KMS-11 (cell line): ENCODE results near the gene SACM1L.
A peak's percentile ranks its signal among the peaks of the same experiment; 100 is the strongest.

ENCODE experiments used
- H2AFZ ChIP-seq: fragments of 200-600 bp; sonication (generic); 2 replicates; pipeline ENCODE4 v1.6.1; 2016; ENCODE audit warnings: antibody characterized with exemption, mixed run types, low read depth
- H3K27ac ChIP-seq: fragments of 200-600 bp; sonication (generic); 2 replicates; pipeline ENCODE4 v1.6.1; 2016; ENCODE audit warnings: mild to moderate bottlenecking, mixed run types
- H3K27me3 ChIP-seq: fragments of 200-600 bp; sonication (generic); 2 replicates; pipeline ENCODE4 v1.6.1; 2017; ENCODE audit warnings: mild to moderate bottlenecking, low read depth, mixed run types, moderate library complexity; ENCODE audit not compliant: insufficient read depth
- H3K36me3 ChIP-seq: fragments of 200-600 bp; sonication (generic); 2 replicates; pipeline ENCODE4 v1.6.1; 2017; ENCODE audit warnings: mild to moderate bottlenecking, mixed run types; ENCODE audit not compliant: insufficient read depth
- H3K4me1 ChIP-seq: fragments of 200-600 bp; sonication (generic); 2 replicates; pipeline ENCODE4 v1.6.1; 2016; ENCODE audit warnings: mild to moderate bottlenecking, low read depth, mixed run types; ENCODE audit not compliant: poor library complexity, severe bottlenecking
- H3K4me2 ChIP-seq: fragments of 200-600 bp; sonication (generic); 2 replicates; pipeline ENCODE4 v1.7.0; 2016; ENCODE audit warnings: mild to moderate bottlenecking, mixed run types
- H3K4me3 ChIP-seq: fragments of 200-600 bp; sonication (generic); IDR thresholded peaks from 2 replicates; pipeline ENCODE4 v1.6.1; 2017; ENCODE audit warnings: low read depth, low read length, mixed read lengths; ENCODE audit not compliant: insufficient read depth
- H3K79me2 ChIP-seq: fragments of 200-600 bp; sonication (generic); 2 replicates; pipeline ENCODE4 v1.6.1; 2016; ENCODE audit warnings: low read depth, mixed run types; ENCODE audit not compliant: insufficient read depth
- H3K9ac ChIP-seq: fragments of 200-600 bp; sonication (generic); 2 replicates; pipeline ENCODE4 v1.6.1; 2016; ENCODE audit warnings: mild to moderate bottlenecking, mixed run types
- H4K20me1 ChIP-seq: fragments of 200-600 bp; sonication (generic); 2 replicates; pipeline ENCODE4 v1.6.1; 2016; ENCODE audit warnings: mild to moderate bottlenecking, mixed run types; ENCODE audit not compliant: insufficient read depth
- TF ChIP-seq, protein P1 (sequence below): fragments of 200-600 bp; sonication (generic); conservative IDR thresholded peaks from 2 replicates; pipeline ENCODE4 v1.6.1; 2017; ENCODE audit warnings: low read depth, mild to moderate bottlenecking, antibody characterized with exemption, low read length, moderate library complexity, mixed read lengths

SACM1L gene

GRCh38 chr3:45758871-45759270 is 69.7 kb downstream of the SACM1L start:
- TF ChIP-seq, protein P1, sequence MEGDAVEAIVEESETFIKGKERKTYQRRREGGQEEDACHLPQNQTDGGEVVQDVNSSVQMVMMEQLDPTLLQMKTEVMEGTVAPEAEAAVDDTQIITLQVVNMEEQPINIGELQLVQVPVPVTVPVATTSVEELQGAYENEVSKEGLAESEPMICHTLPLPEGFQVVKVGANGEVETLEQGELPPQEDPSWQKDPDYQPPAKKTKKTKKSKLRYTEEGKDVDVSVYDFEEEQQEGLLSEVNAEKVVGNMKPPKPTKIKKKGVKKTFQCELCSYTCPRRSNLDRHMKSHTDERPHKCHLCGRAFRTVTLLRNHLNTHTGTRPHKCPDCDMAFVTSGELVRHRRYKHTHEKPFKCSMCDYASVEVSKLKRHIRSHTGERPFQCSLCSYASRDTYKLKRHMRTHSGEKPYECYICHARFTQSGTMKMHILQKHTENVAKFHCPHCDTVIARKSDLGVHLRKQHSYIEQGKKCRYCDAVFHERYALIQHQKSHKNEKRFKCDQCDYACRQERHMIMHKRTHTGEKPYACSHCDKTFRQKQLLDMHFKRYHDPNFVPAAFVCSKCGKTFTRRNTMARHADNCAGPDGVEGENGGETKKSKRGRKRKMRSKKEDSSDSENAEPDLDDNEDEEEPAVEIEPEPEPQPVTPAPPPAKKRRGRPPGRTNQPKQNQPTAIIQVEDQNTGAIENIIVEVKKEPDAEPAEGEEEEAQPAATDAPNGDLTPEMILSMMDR: no peak
- H4K20me1 ChIP-seq: no peaks in the 10 kb centered on the region
- H3K79me2 ChIP-seq: no peaks in the 10 kb centered on the region
- no peaks in the 10 kb centered on the region for H3K4me1 ChIP-seq
- no peak overlapping the region for H3K27ac ChIP-seq
- no peak overlapping the region for H2AFZ ChIP-seq
- H3K9ac ChIP-seq: no peak overlapping the region
- no peak overlapping the region for H3K4me2 ChIP-seq
- no peak overlapping the region for H3K4me3 ChIP-seq
- no peaks in the 10 kb centered on the region for H3K27me3 ChIP-seq
- H3K36me3 ChIP-seq: no peaks in the 10 kb centered on the region

GRCh38 chr3:45759851-45760250 is 70.7 kb downstream of the SACM1L start:
- H3K27ac ChIP-seq: no peak overlapping the region
- no peak overlapping the region for H3K9ac ChIP-seq
- H2AFZ ChIP-seq: no peak overlapping the region
- H3K36me3 ChIP-seq: no peaks in the 10 kb centered on the region
- no peak overlapping the region for H3K4me3 ChIP-seq
- TF ChIP-seq, protein P1: no peak
- H3K4me1 ChIP-seq: no peaks in the 10 kb centered on the region
- H4K20me1 ChIP-seq: no peaks in the 10 kb centered on the region
- no peaks in the 10 kb centered on the region for H3K27me3 ChIP-seq
- H3K79me2 ChIP-seq: no peaks in the 10 kb centered on the region
- H3K4me2 ChIP-seq: no peak overlapping the region

DNA sequence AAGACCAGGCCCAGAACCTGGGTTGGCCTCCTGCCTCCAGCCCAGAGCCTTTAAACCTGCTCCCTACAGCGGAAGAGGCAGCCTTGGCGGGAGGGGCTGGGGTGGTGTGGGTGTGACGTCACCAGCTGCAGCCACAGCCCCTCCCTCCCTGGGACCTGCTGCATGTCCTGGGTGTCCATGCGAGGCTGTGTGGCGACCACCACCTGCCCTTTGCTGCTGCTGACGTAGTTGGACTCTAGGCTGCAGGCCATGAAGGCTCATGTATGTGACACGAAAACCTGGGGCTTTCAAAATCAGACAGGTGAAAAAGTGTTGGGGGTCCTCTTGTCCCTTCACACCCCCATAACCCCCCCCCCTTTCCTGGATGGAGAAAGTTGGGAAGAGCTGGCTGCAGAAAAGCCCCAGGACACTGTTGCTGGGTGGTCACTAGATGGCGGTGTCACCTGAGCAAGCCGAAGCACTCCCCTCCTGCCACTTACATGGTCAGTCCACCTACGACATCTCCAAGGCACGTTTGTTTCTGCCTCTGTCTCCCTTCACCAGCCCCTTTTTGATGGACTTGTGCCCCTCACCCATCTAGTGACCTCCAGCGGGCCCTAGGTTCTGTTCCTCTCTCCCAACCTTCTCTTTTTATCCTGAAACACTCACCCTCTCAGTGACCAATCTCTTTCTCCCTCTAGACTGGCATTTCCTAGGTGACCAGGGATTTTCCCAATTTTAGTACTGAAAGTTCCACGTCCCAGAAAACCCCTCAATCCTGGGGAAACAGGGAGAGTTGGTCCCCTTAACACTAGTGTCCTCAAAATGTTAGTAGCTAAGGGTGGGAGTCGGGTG is 71.9 kb downstream of the SACM1L start:
- Histone ChIP-seq H4K20me1 (no peaks in the 10 kb centered on the region), H3K4me2 (no peak overlapping the region), H3K27me3 (no peaks in the 10 kb centered on the region), H3K9ac (no peak overlapping the region), H3K79me2 (no peaks in the 10 kb centered on the region), H2AFZ (no peak overlapping the region), H3K4me3 (no peak overlapping the region), H3K27ac (no peak overlapping the region), H3K4me1 (no peaks in the 10 kb centered on the region), H3K36me3 (no peaks in the 10 kb centered on the region)
- TF ChIP-seq, protein P1: peak; percentile 71

- H4K20me1 ChIP-seq: no peaks in the 10 kb centered on the region
- no peak overlapping the region for H3K4me3 ChIP-seq
- TF ChIP-seq, protein P1: no peak
- no peaks in the 10 kb centered on the region for H3K27me3 ChIP-seq
- no peak overlapping the region for H3K9ac ChIP-seq
- no peaks in the 10 kb centered on the region for H3K4me1 ChIP-seq
- no peaks in the 10 kb centered on the region for H3K36me3 ChIP-seq
- no peak overlapping the region for H2AFZ ChIP-seq
- H3K27ac ChIP-seq: no peak overlapping the region
- H3K4me2 ChIP-seq: no peak overlapping the region
- no peaks in the 10 kb centered on the region for H3K79me2 ChIP-seq
Observed at GRCh38 chr3:45761831-45762230, 72.6 kb downstream of the SACM1L start.
